ENCODE measurements around the gene PPP1R7.

PPP1R7 gene

GRCh38 chr2:241138471-241138870, 11.8 kb upstream of the PPP1R7 start:
- no peak for DNase-seq (ENCODE audit: low read depth in 1 of 2, low spot score in 1 of 2)

GRCh38 chr2:241139531-241140444, 10.5 kb upstream of the PPP1R7 start:
- DNase-seq (ENCODE audit: low read depth in 1 of 2, low spot score in 1 of 2), result no peak

GRCh38 chr2:241140445-241140840, 9.8 kb upstream of the PPP1R7 start:
- DNase-seq (ENCODE audit: low read depth in 1 of 2, low spot score in 1 of 2), result no peak

GRCh38 chr2:241141214-241141770, 9.0 kb upstream of the PPP1R7 start:
- no peak for DNase-seq (ENCODE audit: low read depth in 1 of 2, low spot score in 1 of 2)

GRCh38 chr2:241142063-241142462, 8.2 kb upstream of the PPP1R7 start:
- DNase-seq (ENCODE audit: low read depth in 1 of 2, low spot score in 1 of 2), result no peak

- DNase-seq (ENCODE audit: low read depth in 1 of 2, low spot score in 1 of 2), result no peak
These were observed 7.7 kb upstream of the PPP1R7 start for GRCh38 chr2:241142593-241142992.

- no peak for DNase-seq (ENCODE audit: low read depth in 1 of 2, low spot score in 1 of 2)
These were observed 4.0 kb upstream of the PPP1R7 start for GRCh38 chr2:241146286-241146685.

GRCh38 chr2:241147336-241147735, 2.9 kb upstream of the PPP1R7 start:
- DNase-seq (ENCODE audit: low read depth in 1 of 2, low spot score in 1 of 2), result no peak

- no peak for DNase-seq (ENCODE audit: low read depth in 1 of 2, low spot score in 1 of 2)
These were observed 2.0 kb upstream of the PPP1R7 start for GRCh38 chr2:241148239-241148638.

GRCh38 chr2:241148891-241149674, 1.2 kb upstream of the PPP1R7 start, which contains the start of gene PASK:
TSS of gene PASK (minus strand) at chr2:241149472. CDS start at chr2:241143032, 6,440 bp downstream.
- DNase-seq (ENCODE audit: low read depth in 1 of 2, low spot score in 1 of 2), result peak; percentile 74 to 92

GRCh38 chr2:241149675-241149924, 667 bp upstream of the PPP1R7 start:
- no peak for DNase-seq (ENCODE audit: low read depth in 1 of 2, low spot score in 1 of 2)

- no peak for DNase-seq (ENCODE audit: low read depth in 1 of 2, low spot score in 1 of 2)
These were observed 628 bp downstream of the PPP1R7 start for GRCh38 chr2:241150660-241151530.

GRCh38 chr2:241151934-241152660, 1.8 kb downstream of the PPP1R7 start:
- DNase-seq (ENCODE audit: low read depth in 1 of 2, low spot score in 1 of 2), result no peak

- no peak for DNase-seq (ENCODE audit: low read depth in 1 of 2, low spot score in 1 of 2)
These were observed 3.3 kb downstream of the PPP1R7 start for GRCh38 chr2:241153616-241154015.

- peak in 1 of 2 donors; percentile 15 for DNase-seq (ENCODE audit: low read depth in 1 of 2, low spot score in 1 of 2)
These were observed 4.6 kb downstream of the PPP1R7 start for GRCh38 chr2:241154915-241155314.

GRCh38 chr2:241155936-241156335, 5.7 kb downstream of the PPP1R7 start:
- DNase-seq (ENCODE audit: low read depth in 1 of 2, low spot score in 1 of 2), result no peak

- no peak for DNase-seq (ENCODE audit: low read depth in 1 of 2, low spot score in 1 of 2)
These were observed 6.7 kb downstream of the PPP1R7 start for GRCh38 chr2:241156971-241157441.

GRCh38 chr2:241157841-241158545, 7.7 kb downstream of the PPP1R7 start:
- DNase-seq (ENCODE audit: low read depth in 1 of 2, low spot score in 1 of 2), result no peak

GRCh38 chr2:241158546-241158900, 8.3 kb downstream of the PPP1R7 start:
- DNase-seq (ENCODE audit: low read depth in 1 of 2, low spot score in 1 of 2), result no peak

- no peak for DNase-seq (ENCODE audit: low read depth in 1 of 2, low spot score in 1 of 2)
These were observed 8.8 kb downstream of the PPP1R7 start for GRCh38 chr2:241159116-241159515.
